Mammary epithelial cell (primary cell): ENCODE data around the gene UQCC3.

Experiments used
- CTCF ChIP-seq, 2 donors: IDR thresholded peaks in 1 of 2; conservative IDR thresholded peaks in 1 of 2; 2 replicates each; pipeline ENCODE4 v1.5.1; 2011 to 2012; ENCODE audit warnings: inconsistent platforms in 2 of 2, low read length in 2 of 2, mild to moderate bottlenecking in 2 of 2, control low read depth in 1 of 2, low read depth in 1 of 2; ENCODE audit not compliant: insufficient read depth in 1 of 2; ENCODE audit errors: extremely low read depth in 1 of 2
- EZH2 ChIP-seq: IDR thresholded peaks from 2 replicates; pipeline ENCODE4 v1.6.1; 2012; ENCODE audit warnings: low read length, inconsistent platforms, borderline replicate concordance

- TF ChIP-seq CTCF (conservative IDR thresholded peaks at IDR 0.05 in 1 of 2, IDR thresholded peaks at IDR 0.05 in 1 of 2; ENCODE audit: extremely low read depth in 1 of 2, insufficient read depth in 1 of 2, low read depth in 1 of 2, low read length in 2 of 2) (no peak), EZH2 (no peak)
These were observed 27.3 kb upstream of the UQCC3 start for GRCh38 chr11:62644220-62644619.
